IMR-90 (cell line): ENCODE results near the gene TMEM190. TPM values are rescaled to one million over a fixed set of nuclear protein-coding genes. Genes with fewer than 3 reads are reported as not detected.

Experiments used
- ATAC-seq: fragments of 200-7000 bp; cut with Tn5 transposase; 2 replicates; pipeline ENCODE4 v1.9.1; 2020; ENCODE audit warnings: low read depth, mild to moderate bottlenecking, moderate library complexity
- BruUV-seq: library from RNA; stranded (reverse); fragments of 400-500 nt; replicated peaks from 2 replicates; lab custom pipeline; 2021; lab: Mats Ljungman, UMichigan
- CTCF ChIA-PET: fragments of 300-600 bp; formaldehyde crosslinking; extraction: SDS; loops from one replicate; lab custom pipeline; 2021; ENCODE audit warnings: antibody characterized with exemption; lab: Yijun Ruan, JAX
- POLR2A ChIA-PET: fragments of 300-600 bp; sonication (Branson Sonifier 250); formaldehyde crosslinking; loops from one replicate; lab custom pipeline; 2022; ENCODE audit warnings: antibody characterized with exemption; ENCODE audit not compliant: unreplicated experiment; lab: Charles Lee
- DNase-seq: peaks from one replicate; pipeline ENCODE4 v3.0.0; 2013
- H2AFZ ChIP-seq: replicated peaks from 2 replicates; pipeline ENCODE3; 2013; ENCODE audit warnings: low read length, mild to moderate bottlenecking; ENCODE audit not compliant: poor library complexity
- H2AK5ac ChIP-seq: 2 replicates; pipeline ENCODE4 v1.6.1; 2013; ENCODE audit warnings: low read depth, low read length, inconsistent platforms
- H2AK9ac ChIP-seq: replicated peaks from 2 replicates; pipeline ENCODE3; 2013; ENCODE audit warnings: mild to moderate bottlenecking, low read depth, low read length, moderate library complexity; ENCODE audit not compliant: poor library complexity
- H2BK120ac ChIP-seq: 2 replicates; pipeline ENCODE4 v1.6.1; 2013; ENCODE audit warnings: low read depth, low read length, inconsistent platforms
- H2BK15ac ChIP-seq: 3 replicates; pipeline ENCODE4 v1.6.1; 2013; ENCODE audit warnings: low read depth, low read length, inconsistent platforms
- H2BK20ac ChIP-seq: 2 replicates; pipeline ENCODE4 v1.6.1; 2013; ENCODE audit warnings: low read depth, mild to moderate bottlenecking, inconsistent platforms, low read length, moderate library complexity
- H2BK5ac ChIP-seq: 2 replicates; pipeline ENCODE4 v1.6.1; 2013; ENCODE audit warnings: mild to moderate bottlenecking, low read depth, low read length, inconsistent platforms; ENCODE audit not compliant: poor library complexity, severe bottlenecking
- H3K14ac ChIP-seq: replicated peaks from 2 replicates; pipeline ENCODE4 v1.6.1; 2013; ENCODE audit warnings: low read depth, low read length, inconsistent platforms
- H3K18ac ChIP-seq: 2 replicates; pipeline ENCODE4 v1.6.1; 2013; ENCODE audit warnings: low read depth, low read length, control low read depth
- H3K23ac ChIP-seq: 2 replicates; pipeline ENCODE4 v1.6.1; 2013; ENCODE audit warnings: low read depth, low read length, inconsistent platforms
- H3K27ac ChIP-seq: 2 replicates; pipeline ENCODE4 v1.5.1; 2013; ENCODE audit warnings: mild to moderate bottlenecking, control low read depth, low read length; ENCODE audit not compliant: insufficient read depth
- H3K27me3 ChIP-seq: 2 replicates; pipeline ENCODE4 v1.6.1; 2013; ENCODE audit warnings: low read length; ENCODE audit not compliant: control insufficient read depth, insufficient read depth
- H3K36me3 ChIP-seq: 2 replicates; pipeline ENCODE4 v1.6.1; 2013; ENCODE audit warnings: low read length, mixed read lengths; ENCODE audit not compliant: control insufficient read depth, insufficient read depth
- H3K4ac ChIP-seq: 2 replicates; pipeline ENCODE4 v1.6.1; 2013; ENCODE audit warnings: low read depth, low read length, inconsistent platforms
- H3K4me1 ChIP-seq: 2 replicates; pipeline ENCODE4 v1.6.1; 2013; ENCODE audit warnings: low read length, mixed read lengths; ENCODE audit not compliant: control insufficient read depth, insufficient read depth
- H3K4me2 ChIP-seq: 2 replicates; pipeline ENCODE4 v1.6.1; 2013; ENCODE audit warnings: low read depth, mild to moderate bottlenecking, control low read depth, low read length, moderate library complexity
- H3K4me3 ChIP-seq: 2 replicates; pipeline ENCODE4 v1.5.1; 2013; ENCODE audit warnings: low read depth, mild to moderate bottlenecking, control low read depth, low read length, moderate library complexity; ENCODE audit not compliant: insufficient read depth
- H3K56ac ChIP-seq: 2 replicates; pipeline ENCODE4 v1.6.1; 2013; ENCODE audit warnings: low read length, inconsistent platforms; ENCODE audit not compliant: insufficient read depth; ENCODE audit errors: extremely low read depth
- H3K79me1 ChIP-seq, 2 experiments: 2 replicates each; pipeline ENCODE4 v1.6.1; 2013; ENCODE audit warnings: low read length in 2 of 2, inconsistent platforms in 1 of 2, low read depth in 1 of 2
- H3K9ac ChIP-seq: 2 replicates; pipeline ENCODE4 v1.6.1; 2013; ENCODE audit warnings: low read depth, low read length, control low read depth
- H3K9me1 ChIP-seq: 2 replicates; pipeline ENCODE4 v1.6.1; 2013; ENCODE audit warnings: low read length, inconsistent platforms; ENCODE audit not compliant: insufficient read depth
- H3K9me3 ChIP-seq: 2 replicates; pipeline ENCODE4 v1.6.1; 2013; ENCODE audit warnings: low read length; ENCODE audit not compliant: control insufficient read depth, insufficient read depth
- H4K20me1 ChIP-seq: 2 replicates; pipeline ENCODE4 v1.6.1; 2013; ENCODE audit warnings: low read length, inconsistent platforms; ENCODE audit not compliant: insufficient read depth
- H4K5ac ChIP-seq: 2 replicates; pipeline ENCODE4 v1.6.1; 2013; ENCODE audit warnings: mild to moderate bottlenecking, low read depth, low read length, control low read depth
- H4K8ac ChIP-seq, 2 experiments: 2 replicates each; pipeline ENCODE4 v1.6.1; 2013; ENCODE audit warnings: low read depth in 2 of 2, low read length in 2 of 2, control low read depth in 1 of 2, inconsistent platforms in 1 of 2
- H4K91ac ChIP-seq: 2 replicates; pipeline ENCODE4 v1.6.1; 2013; ENCODE audit warnings: low read depth, low read length, inconsistent platforms; ENCODE audit not compliant: insufficient read depth
- BHLHE40 ChIP-seq: fragments of 150-350 bp; IDR thresholded peaks from 2 replicates; pipeline ENCODE4 v1.6.1; 2016; ENCODE audit warnings: mild to moderate bottlenecking, low read depth, low read length
- CHD1 ChIP-seq: IDR thresholded peaks from 2 replicates; pipeline ENCODE4 v1.6.1; 2012; ENCODE audit warnings: low read depth, low read length, improper control_type of control experiment
- FOS ChIP-seq: fragments of 150-350 bp; IDR thresholded peaks from 2 replicates; pipeline ENCODE4 v1.6.1; 2016; ENCODE audit warnings: low read depth, low read length
- MAFK ChIP-seq: IDR thresholded peaks from 2 replicates; pipeline ENCODE4 v1.6.1; 2012; ENCODE audit warnings: low read depth, low read length, improper control_type of control experiment
- MAZ ChIP-seq: IDR thresholded peaks from 2 replicates; pipeline ENCODE4 v1.6.1; 2012; ENCODE audit warnings: low read depth, mild to moderate bottlenecking, low read length, improper control_type of control experiment, moderate library complexity, borderline replicate concordance
- MXI1 ChIP-seq: IDR thresholded peaks from 2 replicates; pipeline ENCODE4 v1.6.1; 2012; ENCODE audit warnings: low read depth, mild to moderate bottlenecking, low read length, moderate library complexity, borderline replicate concordance
- NFE2L2 ChIP-seq: fragments of 150-350 bp; IDR thresholded peaks from 2 replicates; pipeline ENCODE4 v1.6.1; 2016; ENCODE audit warnings: low read depth, mild to moderate bottlenecking, low read length
- POLR2A ChIP-seq: IDR thresholded peaks from 2 replicates; pipeline ENCODE4 v1.6.1; 2012; ENCODE audit warnings: mild to moderate bottlenecking, low read depth, low read length
- RAD21 ChIP-seq: IDR thresholded peaks from 2 replicates; pipeline ENCODE4 v1.6.1; 2012; ENCODE audit warnings: low read length, improper control_type of control experiment
- RCOR1 ChIP-seq: IDR thresholded peaks from 2 replicates; pipeline ENCODE4 v1.6.1; 2012; ENCODE audit warnings: mild to moderate bottlenecking, low read length, improper control_type of control experiment; ENCODE audit not compliant: insufficient replicate concordance
- RFX5 ChIP-seq: IDR thresholded peaks from 2 replicates; pipeline ENCODE4 v1.8.0; 2012; ENCODE audit warnings: low read depth, mild to moderate bottlenecking, low read length, moderate library complexity
- SMC3 ChIP-seq: fragments of 150-350 bp; IDR thresholded peaks from 2 replicates; pipeline ENCODE4 v1.6.1; 2016; ENCODE audit warnings: low read depth, mild to moderate bottlenecking, antibody characterized with exemption, low read length, moderate library complexity
- USF2 ChIP-seq: fragments of 150-350 bp; IDR thresholded peaks from 2 replicates; pipeline ENCODE4 v1.6.1; 2017; ENCODE audit warnings: mild to moderate bottlenecking, antibody characterized with exemption, low read length, low read depth
- WGBS, 2 experiments: methylation state at CpG; one replicate each; pipeline versions ENCODE4 v1.1.5 to v1.1.7; 2013; ENCODE audit warnings: missing lambda C conversion rate in 2 of 2; ENCODE audit not compliant: insufficient read length in 1 of 2; ENCODE audit errors: extremely low coverage in 2 of 2; 5-methylcytosine and 5-hydroxymethylcytosine counted together
- dilution Hi-C: fragments of 300-500 bp; cut with HindIII; formaldehyde crosslinking; loops from one replicate; pipeline ENCODE4 v1.14.3; 2018; ENCODE audit warnings: low sequenced_read_pairs; ENCODE audit not compliant: unreplicated experiment
- in situ Hi-C: fragments of 300-500 bp; cut with MboI; formaldehyde crosslinking; loops from 3 replicates; pipeline ENCODE4 v1.14.3; 2019; ENCODE audit warnings: low sequenced_read_pairs, inconsistent platforms, mixed read lengths
- intact Hi-C: fragments of 100-400 bp; cut with micrococcal nuclease; formaldehyde crosslinking; loops from 2 replicates; pipeline ENCODE4 v1.10.0; 2022
- polyA plus RNA-seq, 3 experiments: library from polyadenylated mRNA; depleted of rRNA; stranded (reverse); fragments of >200 nt; gene quantifications; 2 replicates each; pipeline ENCODE4 v1.2.3, GENCODE V29; 2012; ENCODE audit warnings: low replicate concordance in 1 of 3
- total RNA-seq: library from RNA; depleted of rRNA; stranded (reverse); fragments of >200 nt; gene quantifications from 2 replicates; pipeline ENCODE4 v1.2.3, GENCODE V29; 2012
- TF ChIP-seq, protein P1 (sequence below): conservative IDR thresholded peaks from 2 replicates; pipeline ENCODE4 v1.5.1; 2012; ENCODE audit warnings: mild to moderate bottlenecking, low read depth, low read length, improper control_type of control experiment

TMEM190 gene
- total and polyA plus RNA-seq, 2 of the 4 experiments (the other 2 are of a cell fraction) = 1.6 TPM; not detected in 1

DNA sequence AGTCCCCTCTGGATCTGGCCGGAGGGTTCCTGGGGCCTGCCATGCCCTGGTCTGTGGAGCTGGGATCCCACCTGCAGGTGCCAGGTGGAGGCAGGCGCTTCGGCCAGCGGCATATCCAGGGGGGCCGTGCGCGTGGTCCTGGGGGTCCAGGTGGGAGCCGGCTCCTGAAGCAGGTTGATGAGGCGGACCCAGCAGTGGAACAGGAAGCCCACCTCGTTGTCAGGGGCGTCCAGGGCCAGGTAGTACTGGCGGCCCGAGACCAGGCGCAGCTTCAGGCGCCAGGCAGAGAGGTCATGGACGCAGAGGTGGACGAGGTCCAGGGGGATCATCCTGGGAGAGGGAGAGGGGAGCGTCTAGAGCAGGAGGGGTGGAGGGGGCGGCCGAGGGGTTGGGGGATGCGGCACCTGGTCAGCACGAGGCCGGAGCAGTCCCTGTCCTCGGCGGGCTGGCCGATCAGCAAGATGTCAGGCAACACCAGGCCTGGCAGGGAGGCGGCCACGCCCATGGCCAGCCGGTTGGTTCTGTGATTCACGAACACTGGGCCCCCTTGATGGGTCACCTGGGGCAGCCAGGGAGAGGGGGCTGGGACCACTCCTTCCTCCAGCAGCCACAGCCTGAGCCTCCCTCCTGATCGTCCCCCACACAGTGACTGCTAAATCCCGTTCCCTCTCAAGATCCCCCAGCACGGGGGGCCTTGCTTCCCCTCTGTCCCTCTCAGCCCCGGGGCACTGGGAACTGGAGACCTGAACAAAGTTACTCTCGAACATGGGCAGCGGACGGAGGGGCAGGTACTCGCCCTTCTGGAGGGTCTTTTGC lies 14.2 kb upstream of the TMEM190 start:
- H3K4me2 ChIP-seq = no peak overlapping the region
- H4K5ac ChIP-seq = no peak overlapping the region
- peaks cover 36% of the 10 kb centered on the region for H4K20me1 ChIP-seq
- H3K9me1 ChIP-seq = peaks cover 3% of the 10 kb centered on the region; the same call in 1 of the 2 replicates
- no peak overlapping the region for H3K4ac ChIP-seq
- no peak overlapping the region for H2BK5ac ChIP-seq
- H2AK5ac ChIP-seq = no peak overlapping the region; the same call in none of the 2 replicates
- POLR2A ChIA-PET = no interaction called here
- H3K4me3 ChIP-seq = no peak overlapping the region
- H2BK15ac ChIP-seq = no peak overlapping the region
- H3K36me3 ChIP-seq = peaks cover 16% of the 10 kb centered on the region
- no peak overlapping the region for H3K18ac ChIP-seq
- dilution Hi-C loops = no loop called here
- H3K79me1 ChIP-seq = peaks cover 0 to 14% of the 10 kb centered on the region in 2 experiments; a peak in 2 of 4 replicates
- no peak overlapping the region for H2AK9ac ChIP-seq
- CTCF ChIA-PET = no interaction called here
- BruUV-seq = no TSS peak
- no peak overlapping the region for H3K56ac ChIP-seq
- 74% methylated on average over 14 of the region's 38 CpGs; no CpG with 5 or more reads in 1 of the 2 experiments for WGBS, 2 experiments
- H3K27me3 ChIP-seq = peaks cover 2% of the 10 kb centered on the region
- no peak overlapping the region for H3K27ac ChIP-seq
- no peak overlapping the region for H2BK120ac ChIP-seq
- H4K91ac ChIP-seq = no peak overlapping the region
- in situ Hi-C loops = no loop called here
- ATAC-seq (no peak), DNase-seq (no peak)
- H3K4me1 ChIP-seq = no peaks in the 10 kb centered on the region
- H3K23ac ChIP-seq = no peak overlapping the region
- no peak overlapping the region for H4K8ac ChIP-seq
- intact Hi-C loops = no loop called here
- TF ChIP-seq MAFK = no peak
- TF ChIP-seq MXI1 = no peak
- no peak; the same call in 1 of the 2 replicates for TF ChIP-seq SMC3
- TF ChIP-seq USF2 = no peak
- no peak for TF ChIP-seq FOS
- no peak for TF ChIP-seq RCOR1
- no peak for TF ChIP-seq CHD1
- no peak for TF ChIP-seq POLR2A
- TF ChIP-seq RAD21 = no peak
- no peak for TF ChIP-seq MAZ
- TF ChIP-seq RFX5 = no peak
- TF ChIP-seq BHLHE40 = no peak
- no peak for TF ChIP-seq NFE2L2
- TF ChIP-seq, protein P1, sequence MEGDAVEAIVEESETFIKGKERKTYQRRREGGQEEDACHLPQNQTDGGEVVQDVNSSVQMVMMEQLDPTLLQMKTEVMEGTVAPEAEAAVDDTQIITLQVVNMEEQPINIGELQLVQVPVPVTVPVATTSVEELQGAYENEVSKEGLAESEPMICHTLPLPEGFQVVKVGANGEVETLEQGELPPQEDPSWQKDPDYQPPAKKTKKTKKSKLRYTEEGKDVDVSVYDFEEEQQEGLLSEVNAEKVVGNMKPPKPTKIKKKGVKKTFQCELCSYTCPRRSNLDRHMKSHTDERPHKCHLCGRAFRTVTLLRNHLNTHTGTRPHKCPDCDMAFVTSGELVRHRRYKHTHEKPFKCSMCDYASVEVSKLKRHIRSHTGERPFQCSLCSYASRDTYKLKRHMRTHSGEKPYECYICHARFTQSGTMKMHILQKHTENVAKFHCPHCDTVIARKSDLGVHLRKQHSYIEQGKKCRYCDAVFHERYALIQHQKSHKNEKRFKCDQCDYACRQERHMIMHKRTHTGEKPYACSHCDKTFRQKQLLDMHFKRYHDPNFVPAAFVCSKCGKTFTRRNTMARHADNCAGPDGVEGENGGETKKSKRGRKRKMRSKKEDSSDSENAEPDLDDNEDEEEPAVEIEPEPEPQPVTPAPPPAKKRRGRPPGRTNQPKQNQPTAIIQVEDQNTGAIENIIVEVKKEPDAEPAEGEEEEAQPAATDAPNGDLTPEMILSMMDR = no peak
- H2AFZ ChIP-seq = no peak overlapping the region
- H3K14ac ChIP-seq = no peak overlapping the region
- no peak overlapping the region for H3K9ac ChIP-seq
- H3K9me3 ChIP-seq = no peaks in the 10 kb centered on the region
- no peak overlapping the region for H2BK20ac ChIP-seq
